Breast epithelium (tissue), 4 donors: ENCODE measurements around the gene TRIM56. TPM values are rescaled to one million over a fixed set of nuclear protein-coding genes. Genes with fewer than 3 reads are reported as not detected.

ENCODE experiments used
- DNase-seq, 2 donors: peaks; one replicate each; pipeline ENCODE4 v3.0.0-alpha.2; 2019; ENCODE audit warnings: low spot score in 2 of 2
- H3K27ac ChIP-seq, 2 donors: fragments of 200-600 bp; sonication (generic) in 1 of 2; one replicate each; pipeline ENCODE4 v1.5.1; 2016 to 2019; ENCODE audit warnings: mild to moderate bottlenecking in 1 of 2
- H3K27me3 ChIP-seq, 2 donors: fragments of 200-600 bp; sonication (generic) in 1 of 2; one replicate each; pipeline versions ENCODE4 v1.5.1 to v1.6.0; 2017 to 2019; ENCODE audit warnings: control low read depth in 1 of 2, mild to moderate bottlenecking in 1 of 2
- H3K36me3 ChIP-seq: fragments of 200-600 bp; one replicate; pipeline ENCODE4 v1.5.1; 2019
- H3K4me1 ChIP-seq, 2 donors: fragments of 200-600 bp; sonication (generic); one replicate each; pipeline ENCODE4 v1.5.1; 2016 to 2019; ENCODE audit warnings: control low read depth in 1 of 2
- H3K4me3 ChIP-seq, 3 donors: fragments of 200-600 bp; sonication (generic); 1 replicate in 2 of 3; 2 replicates in 1 of 3; pipeline ENCODE4 v1.5.1; 2016 to 2019; ENCODE audit warnings: mild to moderate bottlenecking in 3 of 3, moderate library complexity in 2 of 3
- H3K9me3 ChIP-seq, 2 donors: fragments of 200-600 bp; sonication (generic) in 1 of 2; one replicate each; pipeline ENCODE4 v1.5.1; 2016 to 2019; ENCODE audit warnings: control low read depth in 1 of 2
- POLR2A ChIP-seq: fragments of 450-650 bp; IDR thresholded peaks from one replicate; pipeline ENCODE4 v1.6.1; 2016; ENCODE audit warnings: antibody characterized with exemption, mild to moderate bottlenecking, moderate library complexity
- POLR2AphosphoS5 ChIP-seq, 3 donors: sonication (generic); formaldehyde crosslinking; IDR thresholded peaks; one replicate each; pipeline ENCODE4 v1.6.1; 2017; ENCODE audit warnings: antibody characterized with exemption in 3 of 3
- intact Hi-C: fragments of 100-400 bp; cut with DNase I; formaldehyde crosslinking; loops from one replicate; pipeline ENCODE4 v1.15.1; 2023; ENCODE audit warnings: low total_unique reads
- total RNA-seq, 3 donors: library from RNA; depleted of rRNA; stranded (reverse); fragments of >200 nt; gene quantifications; one replicate each; pipeline ENCODE4 v1.1.0, GENCODE V29; 2016
- TF ChIP-seq, protein P1 (sequence below), 3 donors: fragments of 450-650 bp; IDR thresholded peaks; one replicate each; pipeline ENCODE4 v1.5.1; 2016 to 2017; ENCODE audit warnings: antibody characterized with exemption in 3 of 3, mild to moderate bottlenecking in 3 of 3, moderate library complexity in 3 of 3

Gene TRIM56
- total RNA-seq, 3 donors from 2014 or later = 14.1 to 21.6 (median 19.9) TPM

DNA sequence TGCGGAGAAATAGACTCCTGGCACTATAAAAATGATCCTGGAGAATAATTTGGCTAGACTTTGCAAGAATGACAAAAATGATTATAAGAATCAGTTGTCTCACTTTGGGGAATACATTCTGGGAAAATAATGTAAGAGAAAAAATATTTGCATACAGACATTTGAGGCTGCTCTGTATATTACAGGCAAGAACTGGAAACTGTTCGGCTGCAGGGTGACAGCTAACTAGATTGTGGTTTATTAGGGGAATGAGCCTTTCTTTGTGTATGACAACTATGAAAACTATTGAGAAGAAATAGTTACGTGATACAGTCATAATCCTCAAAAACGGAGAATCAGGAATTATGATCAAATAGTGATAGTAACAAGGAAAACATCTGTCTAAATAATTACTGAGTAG lies 8.6 kb downstream of the TRIM56 start:
- no peaks in the 10 kb centered on the region for H3K27me3 ChIP-seq
- H3K4me3 ChIP-seq = no peak overlapping the region
- no peak overlapping the region for H3K27ac ChIP-seq
- no peak for DNase-seq
- no peaks in the 10 kb centered on the region for H3K36me3 ChIP-seq
- H3K4me1 ChIP-seq = no peaks in the 10 kb centered on the region
- intact Hi-C loops = no loop called here
- TF ChIP-seq POLR2A (no peak), POLR2AphosphoS5 (IDR thresholded peaks at IDR 0.05) (no peak)
- TF ChIP-seq, protein P1, sequence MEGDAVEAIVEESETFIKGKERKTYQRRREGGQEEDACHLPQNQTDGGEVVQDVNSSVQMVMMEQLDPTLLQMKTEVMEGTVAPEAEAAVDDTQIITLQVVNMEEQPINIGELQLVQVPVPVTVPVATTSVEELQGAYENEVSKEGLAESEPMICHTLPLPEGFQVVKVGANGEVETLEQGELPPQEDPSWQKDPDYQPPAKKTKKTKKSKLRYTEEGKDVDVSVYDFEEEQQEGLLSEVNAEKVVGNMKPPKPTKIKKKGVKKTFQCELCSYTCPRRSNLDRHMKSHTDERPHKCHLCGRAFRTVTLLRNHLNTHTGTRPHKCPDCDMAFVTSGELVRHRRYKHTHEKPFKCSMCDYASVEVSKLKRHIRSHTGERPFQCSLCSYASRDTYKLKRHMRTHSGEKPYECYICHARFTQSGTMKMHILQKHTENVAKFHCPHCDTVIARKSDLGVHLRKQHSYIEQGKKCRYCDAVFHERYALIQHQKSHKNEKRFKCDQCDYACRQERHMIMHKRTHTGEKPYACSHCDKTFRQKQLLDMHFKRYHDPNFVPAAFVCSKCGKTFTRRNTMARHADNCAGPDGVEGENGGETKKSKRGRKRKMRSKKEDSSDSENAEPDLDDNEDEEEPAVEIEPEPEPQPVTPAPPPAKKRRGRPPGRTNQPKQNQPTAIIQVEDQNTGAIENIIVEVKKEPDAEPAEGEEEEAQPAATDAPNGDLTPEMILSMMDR (IDR thresholded peaks at IDR 0.05) = no peak
- H3K9me3 ChIP-seq = no peaks in the 10 kb centered on the region

DNA sequence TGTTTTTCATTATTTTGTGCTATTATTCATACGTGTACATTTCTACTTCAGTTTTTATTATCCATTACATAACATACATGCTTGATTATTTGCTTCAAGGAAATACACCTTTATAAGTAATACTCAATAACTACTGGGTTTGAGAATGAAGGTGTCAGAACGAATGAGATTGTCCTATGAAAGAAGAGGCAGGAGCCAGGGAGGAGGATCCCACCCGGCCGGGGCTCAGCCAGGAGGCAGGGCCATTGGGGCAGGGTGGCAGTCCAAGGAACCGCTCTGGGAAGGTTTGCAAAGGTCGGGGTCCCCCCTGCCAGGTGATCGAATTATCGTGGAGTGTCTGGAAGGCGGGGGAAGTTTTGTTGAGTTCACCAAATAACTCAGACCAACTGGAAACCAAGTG lies 9.1 kb downstream of the TRIM56 start:
- TF ChIP-seq, protein P1 (IDR thresholded peaks at IDR 0.05) = no peak
- TF ChIP-seq POLR2A (no peak), POLR2AphosphoS5 (IDR thresholded peaks at IDR 0.05) (no peak)
- no peak overlapping the region for H3K27ac ChIP-seq

DNA sequence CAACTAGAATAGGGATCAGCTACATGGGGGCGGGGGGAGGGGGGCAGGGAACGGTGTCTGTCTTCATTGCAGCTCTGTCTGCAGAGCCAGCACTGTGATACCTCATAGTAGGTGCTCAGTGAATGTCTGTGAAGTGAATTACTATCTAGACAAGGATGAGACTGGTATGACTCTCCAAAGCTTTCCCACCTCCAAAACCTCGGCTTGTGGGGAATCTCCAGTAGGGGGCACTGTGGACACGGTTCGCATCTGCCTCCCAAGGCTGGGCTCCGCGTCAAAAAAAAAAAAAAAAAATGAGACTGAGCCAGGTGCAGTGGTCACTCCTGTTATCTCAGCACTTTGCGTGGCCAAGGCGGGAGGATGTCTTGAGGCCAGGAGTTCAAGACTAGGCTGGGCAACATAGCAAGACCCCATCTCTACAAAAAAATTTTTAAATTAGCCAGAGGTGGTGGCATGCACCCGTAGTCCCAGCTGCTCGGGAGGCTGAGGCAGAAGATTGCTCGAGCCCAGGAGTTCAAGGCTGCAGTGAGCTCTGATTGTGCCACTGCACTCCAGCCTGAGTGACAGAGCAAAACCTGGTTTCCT lies 9.6 kb downstream of the TRIM56 start:
- Histone ChIP-seq H3K9me3 (no peaks in the 10 kb centered on the region), H3K4me1 (peaks cover 0 to 1% of the 10 kb centered on the region in 2 donors), H3K27ac (no peak overlapping the region), H3K4me3 (no peak overlapping the region), H3K36me3 (no peaks in the 10 kb centered on the region), H3K27me3 (no peaks in the 10 kb centered on the region)
- TF ChIP-seq, protein P1 (IDR thresholded peaks at IDR 0.05) = peak in 1 of 3 donors; percentile 18
- no peak for TF ChIP-seq POLR2A
- DNase-seq = no peak
- intact Hi-C loops = no loop called here

More for the DNA sequence above, 9.1 kb downstream of the TRIM56 start:
- no peaks in the 10 kb centered on the region for H3K36me3 ChIP-seq
- intact Hi-C loops = no loop called here
- DNase-seq = no peak
- H3K27me3 ChIP-seq = no peaks in the 10 kb centered on the region
- H3K4me1 ChIP-seq = no peaks in the 10 kb centered on the region
- H3K4me3 ChIP-seq = no peak overlapping the region
- H3K9me3 ChIP-seq = no peaks in the 10 kb centered on the region

DNA sequence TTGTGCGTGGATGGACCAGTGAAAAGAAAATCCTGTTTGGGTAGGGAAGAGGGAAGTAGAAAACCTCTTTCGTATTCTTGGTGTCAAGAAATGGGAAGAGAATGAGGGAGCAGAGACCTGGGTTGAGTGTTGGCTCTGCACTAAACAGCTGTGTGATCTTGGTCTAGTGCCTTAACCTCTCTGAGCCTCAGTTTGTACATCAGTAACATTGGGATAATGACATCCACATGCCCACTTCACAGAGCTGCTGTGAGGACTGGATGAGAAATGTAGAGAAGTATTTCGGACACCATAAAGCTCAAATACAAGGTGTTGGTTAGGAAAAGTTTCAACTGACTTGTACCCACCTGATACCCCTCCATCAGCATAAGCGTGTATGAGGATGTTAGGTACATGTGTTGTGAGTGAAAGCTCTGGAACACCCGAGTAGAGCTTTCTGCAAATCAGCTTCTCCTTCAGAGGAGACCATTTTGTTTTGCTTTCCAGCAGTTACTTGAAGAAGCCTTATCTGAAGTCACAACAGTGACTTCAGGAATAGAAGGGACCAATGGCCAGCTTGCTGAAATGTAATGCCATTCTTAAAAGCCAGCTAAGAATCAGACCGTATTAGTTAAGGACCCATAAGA lies 11.2 kb downstream of the TRIM56 start:
- H3K9me3 ChIP-seq = no peaks in the 10 kb centered on the region
- H3K36me3 ChIP-seq = no peaks in the 10 kb centered on the region
- H3K4me3 ChIP-seq = no peak overlapping the region
- peaks cover 3 to 7% of the 10 kb centered on the region in 2 donors for H3K4me1 ChIP-seq
- intact Hi-C loops = no loop called here
- no peaks in the 10 kb centered on the region for H3K27me3 ChIP-seq
- TF ChIP-seq POLR2A (no peak), POLR2AphosphoS5 (IDR thresholded peaks at IDR 0.05) (no peak)
- TF ChIP-seq, protein P1 (IDR thresholded peaks at IDR 0.05) = no peak
- no peak for DNase-seq
- H3K27ac ChIP-seq = no peak overlapping the region

DNA sequence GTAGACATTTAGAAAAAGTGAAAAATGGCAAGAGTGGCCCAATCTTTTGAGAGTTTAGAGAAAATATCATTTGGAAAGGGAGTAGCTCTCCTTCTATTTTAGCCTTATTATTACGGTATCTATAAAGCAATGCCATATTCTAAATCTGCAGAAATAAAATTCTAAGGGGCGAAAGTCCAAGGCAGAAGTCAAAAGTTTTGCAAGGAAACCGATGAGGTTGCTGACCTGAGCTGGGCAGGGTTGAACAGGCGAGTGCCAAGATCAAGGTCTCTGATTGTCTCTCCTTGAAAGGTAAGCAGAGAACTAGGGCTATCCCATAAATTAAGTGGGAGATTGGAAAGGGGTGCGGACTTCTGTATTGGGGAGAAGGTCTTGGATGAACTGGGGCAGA lies 11.7 kb downstream of the TRIM56 start:
- intact Hi-C loops = no loop called here
- Histone ChIP-seq H3K36me3 (no peaks in the 10 kb centered on the region), H3K27ac (no peak overlapping the region), H3K4me3 (no peak overlapping the region), H3K4me1 (peaks cover 3 to 7% of the 10 kb centered on the region in 2 donors), H3K9me3 (no peaks in the 10 kb centered on the region), H3K27me3 (no peaks in the 10 kb centered on the region)
- TF ChIP-seq POLR2AphosphoS5 (IDR thresholded peaks at IDR 0.05) (no peak), POLR2A (no peak)
- TF ChIP-seq, protein P1 (IDR thresholded peaks at IDR 0.05) = no peak
- no peak for DNase-seq
